ENCODE measurements around the gene FXYD4.

FXYD4 gene

GRCh38 chr10:43409385-43410109 lies 38.1 kb downstream of the FXYD4 start:
- TF ChIP-seq TCF12 (IDR thresholded peaks at IDR 0.05; ENCODE audit: low read depth) (no peak), ZBTB7A (IDR thresholded peaks at IDR 0.05; ENCODE audit: low read depth) (no peak), TEAD4 (IDR thresholded peaks at IDR 0.05) (no peak), YY1 (IDR thresholded peaks at IDR 0.05; ENCODE audit: low read depth) (no peak), NFIC (IDR thresholded peaks at IDR 0.05) (no peak), EGR1 (IDR thresholded peaks at IDR 0.05) (no peak), TAF1 (IDR thresholded peaks at IDR 0.05; ENCODE audit: low read depth) (no peak), MAX (IDR thresholded peaks at IDR 0.05) (no peak), FOXM1 (IDR thresholded peaks at IDR 0.05; ENCODE audit: borderline replicate concordance, low read depth) (no peak), EP300 (IDR thresholded peaks at IDR 0.05; ENCODE audit: borderline replicate concordance) (no peak)
- TF ChIP-seq, protein P1, sequence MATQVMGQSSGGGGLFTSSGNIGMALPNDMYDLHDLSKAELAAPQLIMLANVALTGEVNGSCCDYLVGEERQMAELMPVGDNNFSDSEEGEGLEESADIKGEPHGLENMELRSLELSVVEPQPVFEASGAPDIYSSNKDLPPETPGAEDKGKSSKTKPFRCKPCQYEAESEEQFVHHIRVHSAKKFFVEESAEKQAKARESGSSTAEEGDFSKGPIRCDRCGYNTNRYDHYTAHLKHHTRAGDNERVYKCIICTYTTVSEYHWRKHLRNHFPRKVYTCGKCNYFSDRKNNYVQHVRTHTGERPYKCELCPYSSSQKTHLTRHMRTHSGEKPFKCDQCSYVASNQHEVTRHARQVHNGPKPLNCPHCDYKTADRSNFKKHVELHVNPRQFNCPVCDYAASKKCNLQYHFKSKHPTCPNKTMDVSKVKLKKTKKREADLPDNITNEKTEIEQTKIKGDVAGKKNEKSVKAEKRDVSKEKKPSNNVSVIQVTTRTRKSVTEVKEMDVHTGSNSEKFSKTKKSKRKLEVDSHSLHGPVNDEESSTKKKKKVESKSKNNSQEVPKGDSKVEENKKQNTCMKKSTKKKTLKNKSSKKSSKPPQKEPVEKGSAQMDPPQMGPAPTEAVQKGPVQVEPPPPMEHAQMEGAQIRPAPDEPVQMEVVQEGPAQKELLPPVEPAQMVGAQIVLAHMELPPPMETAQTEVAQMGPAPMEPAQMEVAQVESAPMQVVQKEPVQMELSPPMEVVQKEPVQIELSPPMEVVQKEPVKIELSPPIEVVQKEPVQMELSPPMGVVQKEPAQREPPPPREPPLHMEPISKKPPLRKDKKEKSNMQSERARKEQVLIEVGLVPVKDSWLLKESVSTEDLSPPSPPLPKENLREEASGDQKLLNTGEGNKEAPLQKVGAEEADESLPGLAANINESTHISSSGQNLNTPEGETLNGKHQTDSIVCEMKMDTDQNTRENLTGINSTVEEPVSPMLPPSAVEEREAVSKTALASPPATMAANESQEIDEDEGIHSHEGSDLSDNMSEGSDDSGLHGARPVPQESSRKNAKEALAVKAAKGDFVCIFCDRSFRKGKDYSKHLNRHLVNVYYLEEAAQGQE (IDR thresholded peaks at IDR 0.05; ENCODE audit: low read depth) = no peak
- TF ChIP-seq, protein P2, sequence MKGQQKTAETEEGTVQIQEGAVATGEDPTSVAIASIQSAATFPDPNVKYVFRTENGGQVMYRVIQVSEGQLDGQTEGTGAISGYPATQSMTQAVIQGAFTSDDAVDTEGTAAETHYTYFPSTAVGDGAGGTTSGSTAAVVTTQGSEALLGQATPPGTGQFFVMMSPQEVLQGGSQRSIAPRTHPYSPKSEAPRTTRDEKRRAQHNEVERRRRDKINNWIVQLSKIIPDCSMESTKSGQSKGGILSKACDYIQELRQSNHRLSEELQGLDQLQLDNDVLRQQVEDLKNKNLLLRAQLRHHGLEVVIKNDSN (IDR thresholded peaks at IDR 0.05) = no peak

GRCh38 chr10:43410345-43410744 lies 38.9 kb downstream of the FXYD4 start:
- TF ChIP-seq CREB1 (IDR thresholded peaks at IDR 0.05; ENCODE audit: low read depth) (no peak), CEBPB (IDR thresholded peaks at IDR 0.05) (no peak), FOXM1 (IDR thresholded peaks at IDR 0.05; ENCODE audit: borderline replicate concordance, low read depth) (no peak), NFIC (IDR thresholded peaks at IDR 0.05) (no peak), ZBTB7A (IDR thresholded peaks at IDR 0.05; ENCODE audit: low read depth) (no peak), TAF1 (IDR thresholded peaks at IDR 0.05; ENCODE audit: low read depth) (no peak), EP300 (IDR thresholded peaks at IDR 0.05; ENCODE audit: borderline replicate concordance) (no peak), TEAD4 (IDR thresholded peaks at IDR 0.05) (no peak), MAX (IDR thresholded peaks at IDR 0.05) (no peak), YY1 (IDR thresholded peaks at IDR 0.05; ENCODE audit: low read depth) (no peak), EGR1 (IDR thresholded peaks at IDR 0.05) (no peak), TCF12 (IDR thresholded peaks at IDR 0.05; ENCODE audit: low read depth) (no peak), RAD21 (IDR thresholded peaks at IDR 0.05; ENCODE audit: low read depth) (no peak)
- TF ChIP-seq, protein P1 (IDR thresholded peaks at IDR 0.05; ENCODE audit: low read depth) = no peak
- TF ChIP-seq, protein P2 (IDR thresholded peaks at IDR 0.05) = no peak

DNA sequence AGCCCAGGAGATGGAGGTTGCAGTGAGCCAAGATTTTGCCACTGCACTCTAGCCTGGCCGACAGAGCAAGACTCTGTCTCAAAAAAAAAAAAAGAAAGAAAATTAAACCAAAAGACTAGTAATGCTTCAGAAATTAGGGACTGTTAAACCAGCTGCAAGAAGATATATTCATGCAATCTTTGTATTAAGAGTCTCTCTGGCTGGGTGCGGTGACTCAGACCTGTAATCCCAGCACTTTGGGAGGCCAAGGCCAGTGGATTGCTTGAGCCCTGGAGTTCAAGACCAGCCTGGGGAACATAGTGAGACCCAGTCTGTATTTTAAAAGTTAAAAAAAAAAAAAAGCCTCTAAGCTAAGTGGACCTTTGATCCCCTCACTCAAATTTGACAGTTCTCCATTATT lies 40.1 kb downstream of the FXYD4 start:
- no peak for TF ChIP-seq TCF12 (IDR thresholded peaks at IDR 0.05; ENCODE audit: low read depth)
- TF ChIP-seq YY1 (IDR thresholded peaks at IDR 0.05; ENCODE audit: low read depth) = no peak
- TF ChIP-seq RAD21 (IDR thresholded peaks at IDR 0.05; ENCODE audit: low read depth) = no peak
- TF ChIP-seq ZBTB7A (IDR thresholded peaks at IDR 0.05; ENCODE audit: low read depth) = no peak
- no peak for TF ChIP-seq TEAD4 (IDR thresholded peaks at IDR 0.05)
- TF ChIP-seq, protein P2 (IDR thresholded peaks at IDR 0.05) = no peak
- no peak for TF ChIP-seq EP300 (IDR thresholded peaks at IDR 0.05; ENCODE audit: borderline replicate concordance)
- no peak for TF ChIP-seq TAF1 (IDR thresholded peaks at IDR 0.05; ENCODE audit: low read depth)
- TF ChIP-seq CEBPB (IDR thresholded peaks at IDR 0.05) = no peak
- no peak for TF ChIP-seq EGR1 (IDR thresholded peaks at IDR 0.05)
- no peak for TF ChIP-seq FOXM1 (IDR thresholded peaks at IDR 0.05; ENCODE audit: borderline replicate concordance, low read depth)
- TF ChIP-seq, protein P1 (IDR thresholded peaks at IDR 0.05; ENCODE audit: low read depth) = no peak
- no peak for TF ChIP-seq MAX (IDR thresholded peaks at IDR 0.05)
- no peak for TF ChIP-seq NFIC (IDR thresholded peaks at IDR 0.05)
- no peak for TF ChIP-seq CREB1 (IDR thresholded peaks at IDR 0.05; ENCODE audit: low read depth)

Data from Ishikawa (cell line).